Heart right ventricle (tissue), 16 donors: ENCODE measurements around the gene CACNA1C. TPM values are rescaled to one million over a fixed set of nuclear protein-coding genes. Genes with fewer than 3 reads are reported as not detected.
A peak's percentile ranks its signal among the peaks of the same experiment; 100 is the strongest.

Source experiments
- ATAC-seq, 8 donors: fragments of 200-7000 bp; cut with Tn5 transposase; one replicate each; pipeline ENCODE4 v1.9.1; 2020; ENCODE audit warnings: mild to moderate bottlenecking in 8 of 8, moderate library complexity in 8 of 8, moderate number of reproducible peaks in 1 of 8
- DNase-seq, 2 donors: peaks; one replicate each; pipeline ENCODE4 v3.0.0-alpha.2; 2020
- H3K27ac ChIP-seq, 10 donors: fragments of 200-600 bp; sonication (generic) in 2 of 10; one replicate each; pipeline versions ENCODE4 v1.5.0 to v1.8.0; 2020 to 2022; ENCODE audit warnings: mild to moderate bottlenecking in 3 of 10
- H3K27me3 ChIP-seq, 7 donors: fragments of 200-600 bp; one replicate each; pipeline ENCODE4 v1.8.0; 2021 to 2022; ENCODE audit warnings: mild to moderate bottlenecking in 2 of 7
- H3K36me3 ChIP-seq, 9 donors: fragments of 200-600 bp; sonication (generic) in 1 of 9; one replicate each; pipeline versions ENCODE4 v1.5.0 to v1.8.0; 2020 to 2022; ENCODE audit warnings: mild to moderate bottlenecking in 2 of 9
- H3K4me1 ChIP-seq, 9 donors: fragments of 200-600 bp; sonication (generic) in 1 of 9; one replicate each; pipeline versions ENCODE4 v1.5.0 to v1.8.0; 2020 to 2022; ENCODE audit warnings: mild to moderate bottlenecking in 4 of 9
- H3K4me3 ChIP-seq, 10 donors: fragments of 200-600 bp; sonication (generic) in 2 of 10; one replicate each; pipeline versions ENCODE4 v1.5.0 to v1.8.0; 2020 to 2022; ENCODE audit warnings: mild to moderate bottlenecking in 7 of 10, moderate library complexity in 2 of 10
- H3K9me3 ChIP-seq, 11 donors: fragments of 200-600 bp in 10 of 11; sonication (generic) in 2 of 11; one replicate each; pipeline versions ENCODE4 v1.5.0 to v1.8.0; 2013 to 2022; ENCODE audit warnings: mild to moderate bottlenecking in 2 of 11, control low read depth in 1 of 11, moderate library complexity in 1 of 11
- CTCF ChIP-seq, 9 donors: fragments of 200-600 bp; sonication (generic) in 2 of 9; IDR thresholded peaks; one replicate each; pipeline versions ENCODE4 v1.5.0 to v1.8.0; 2021 to 2022; ENCODE audit warnings: antibody characterized with exemption in 9 of 9, mild to moderate bottlenecking in 5 of 9, moderate library complexity in 1 of 9
- WGBS, 2 donors: extraction: QIAGEN DNeasy Blood & Tissue Kit; methylation state at CpG; one replicate each; pipeline ENCODE4 v1.1.7; 2013; ENCODE audit warnings: inconsistent platforms in 1 of 2; 5-methylcytosine and 5-hydroxymethylcytosine counted together
- intact Hi-C, 10 donors: fragments of 100-400 bp; cut with DNase I; formaldehyde crosslinking; loops; one replicate each; pipeline versions ENCODE4 v1.11.1 to v1.14.2; 2022
- polyA plus RNA-seq, 2 donors: library from polyadenylated mRNA; stranded (reverse); fragments of 200-250 nt; gene quantifications; one replicate each; pipeline ENCODE4 v1.2.3, GENCODE V29; 2013
- total RNA-seq, 10 donors: library from RNA; stranded (reverse); fragmentation: NEBNext Ultra II Directional in 3 of 10; extraction: Animal tissue kit (Norgen Biotek cat#: 25700) in 3 of 10; gene quantifications; one replicate each; pipeline versions ENCODE4 v1.2.1 to v1.2.4, GENCODE V29; 2021 to 2023
- donor health status: Arrhythmogenic right ventricular cardiomyopathy.
- donor health status: ischemic (EF 13 %, LVEDD 7.1; RV severe dilation, severe dysfunction).
- donor health status: healthy with polysubstance abuse.
- donor health status: DM: no; HTN: yes; CAD: no.
- donor health status: DM: no; HTN: no; CAD: no.
- donor health status: ischemic (EF 25% LVEDD 6.9; RV normal size, moderate dysfunction).
- donor health status: ischemic (EF 25% LVEDD 5.7; RV mildly dilated, moderate dysfunction).
- donor health status: healthy.
- donor health status: DM: yes; HTN: yes; CAD: no.
- donor health status: Ischemic cardiomyopathy.
- donor health status: ischemic (EF 35%, LVEDD 5.7; RV mildly dilated, moderate dysfunction).
- donor health status: nonischemic (EF 11% LVEDD 7.7; RV severe dilation, severe dysfunction).
- donor health status: DM: yes; HTN: yes; CAD: no.
- donor health status: PGD.
- donor health status: ischemic (EF 29% LVEDD 5.4; RV normal size, mild dysfunction).
- donor health status: nonischemic (EF 23%, LVEDD 6.1; RV moderate dilation, normal function).

Gene CACNA1C
- total and polyA plus RNA-seq, 12 donors, result 19.1 to 222 (median 183) TPM

GRCh38 chr12:2375871-2376270 is 323.1 kb downstream of the CACNA1C start:
- H3K27ac ChIP-seq, result no peak overlapping the region
- no peaks in the 10 kb centered on the region for H3K9me3 ChIP-seq
- ATAC-seq (no peak), DNase-seq (no peak)
- 71 to 78% methylated on average over 3 of the region's 3 CpGs for WGBS, 2 donors
- intact Hi-C loops, result no loop called here
- peaks cover 3 to 86% (median 65%) of the 10 kb centered on the region in 9 donors for H3K4me1 ChIP-seq
- H3K27me3 ChIP-seq, result no peaks in the 10 kb centered on the region
- no peak overlapping the region for H3K4me3 ChIP-seq
- TF ChIP-seq CTCF (IDR thresholded peaks at IDR 0.05), result no peak
- H3K36me3 ChIP-seq, result no peaks in the 10 kb centered on the region

- Histone ChIP-seq H3K9me3 (no peaks in the 10 kb centered on the region), H3K27me3 (no peaks in the 10 kb centered on the region), H3K4me1 (peaks cover 3 to 97% (median 71%) of the 10 kb centered on the region in 9 donors), H3K36me3 (no peaks in the 10 kb centered on the region), H3K4me3 (no peak overlapping the region), H3K27ac (peak overlapping the region in 1 of 10 donors; percentile 12)
- WGBS, 2 donors, result 66 to 68% methylated on average over 20 of the region's 20 CpGs
- TF ChIP-seq CTCF (IDR thresholded peaks at IDR 0.05), result no peak
- DNase-seq (no peak), ATAC-seq (no peak)
- intact Hi-C loops, result no loop called here
Observed at GRCh38 chr12:2376908-2377657, 324.3 kb downstream of the CACNA1C start.

GRCh38 chr12:2378835-2379330 is 326.1 kb downstream of the CACNA1C start:
- Histone ChIP-seq H3K9me3 (no peaks in the 10 kb centered on the region), H3K4me1 (peaks cover 11 to 98% (median 70%) of the 10 kb centered on the region in 9 donors), H3K4me3 (no peak overlapping the region), H3K27ac (peak overlapping the region in 7 of 10 donors; percentile 6 to 44 (median 16)), H3K27me3 (no peaks in the 10 kb centered on the region), H3K36me3 (no peaks in the 10 kb centered on the region)
- DNase-seq (no peak), ATAC-seq (peak in 1 of 8 donors; percentile 75)
- 63 to 66% methylated on average over 7 of the region's 7 CpGs for WGBS, 2 donors
- intact Hi-C loops, result no loop called here
- no peak for TF ChIP-seq CTCF (IDR thresholded peaks at IDR 0.05)

DNA sequence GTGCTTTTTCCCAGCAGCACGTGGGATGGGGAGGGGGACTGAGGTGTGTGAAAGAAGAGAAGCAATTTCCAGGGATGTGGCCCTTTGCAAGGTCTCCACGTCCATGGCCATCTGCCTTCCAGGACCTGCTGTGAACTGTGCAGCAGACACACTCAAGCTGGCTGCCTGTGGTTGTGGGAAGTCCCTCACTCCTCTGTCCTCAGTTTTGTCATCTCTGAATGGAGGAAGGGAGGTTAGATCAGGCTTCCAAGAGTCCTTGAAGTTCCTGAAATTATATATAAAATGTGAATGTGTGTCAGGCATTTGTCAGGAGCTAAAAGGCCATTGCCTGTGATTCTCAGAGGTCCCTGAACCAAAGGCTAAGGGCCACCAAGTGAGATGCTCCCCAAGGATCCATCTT is 328.2 kb downstream of the CACNA1C start:
- Histone ChIP-seq H3K4me1 (peaks cover 17 to 96% (median 78%) of the 10 kb centered on the region in 9 donors), H3K9me3 (no peaks in the 10 kb centered on the region), H3K27me3 (no peaks in the 10 kb centered on the region), H3K4me3 (no peak overlapping the region), H3K36me3 (no peaks in the 10 kb centered on the region), H3K27ac (peak overlapping the region in 6 of 10 donors; percentile 13 to 54 (median 41))
- WGBS, 2 donors, result 84 to 86% methylated on average over 2 of the region's 2 CpGs
- DNase-seq, result no peak
- TF ChIP-seq CTCF (IDR thresholded peaks at IDR 0.05), result no peak
- intact Hi-C loops, result loop anchor here in 3 of 10 donors (5.0 to 10.0 kb wide), 2 partner anchors 201 to 204 kb away; no protein-coding TSS in a partner anchor
- ATAC-seq, result no peak
